HTR-8/SVneo (cell line): ENCODE data around the gene FOXF1.

Experiments
- DNase-seq: peaks from one replicate; pipeline ENCODE4 v3.0.0; 2011; ENCODE audit warnings: low spot score, mixed read lengths; ENCODE audit not compliant: insufficient read length
- FAIRE-seq: peaks from 2 replicates; lab custom pipeline; 2011; peaks lifted over from hg19 to GRCh38; lab: Jason Lieb, UNC

FOXF1 gene

GRCh38 chr16:86554599-86554916 is 44.2 kb downstream of the FOXF1 start:
- no peak for FAIRE-seq
- no peak for DNase-seq

GRCh38 chr16:86554917-86555703 is 44.8 kb downstream of the FOXF1 start, which contains the start of gene MTHFSD:
MTHFSD (minus strand) TSS chr16:86555235; CDS start chr16:86555184, 51 bp downstream.
- FAIRE-seq, result peak; percentile 99
- peak; percentile 98 for DNase-seq

- FAIRE-seq, result peak; percentile 42
- no peak for DNase-seq
Measured at GRCh38 chr16:86555704-86556075, 45.4 kb downstream of the FOXF1 start.

- no peak for DNase-seq
- FAIRE-seq, result no peak
Measured at GRCh38 chr16:86556576-86556975, 46.2 kb downstream of the FOXF1 start.

- DNase-seq, result no peak
- FAIRE-seq, result no peak
Measured at GRCh38 chr16:86557587-86557986, 47.3 kb downstream of the FOXF1 start.

GRCh38 chr16:86558355-86559193 is 48.2 kb downstream of the FOXF1 start:
- FAIRE-seq (no peak), DNase-seq (no peak)

- FAIRE-seq, result no peak
- DNase-seq, result no peak
Measured at GRCh38 chr16:86559802-86560305, 49.5 kb downstream of the FOXF1 start.

- DNase-seq (no peak), FAIRE-seq (no peak)
Measured at GRCh38 chr16:86562356-86562755, 52.0 kb downstream of the FOXF1 start.

GRCh38 chr16:86563469-86564345 is 53.4 kb downstream of the FOXF1 start:
- FAIRE-seq (peak; percentile 72), DNase-seq (peak; percentile 67)
